Measurements from ENCODE around the gene CARMIL1. TPM values are rescaled to one million over a fixed set of nuclear protein-coding genes. Genes with fewer than 3 reads are reported as not detected.

CARMIL1 gene
- total RNA-seq, 1 experiment from 2014 or later: 23.6 TPM

GRCh38 chr6:25359891-25360290, 80.7 kb downstream of the CARMIL1 start:
- Histone ChIP-seq H3K4ac (ENCODE audit: low read depth, low read length) (no peak overlapping the region), H3K4me2 (ENCODE audit: insufficient read depth, insufficient read length, low read length) (no peak overlapping the region), H2BK20ac (ENCODE audit: low read depth, low read length, poor library complexity, severe bottlenecking) (no peak overlapping the region), H3K23me2 (ENCODE audit: insufficient read length, low read depth, low read length, poor library complexity, severe bottlenecking) (no peaks in the 10 kb centered on the region), H2AFZ (ENCODE audit: low read length) (no peak overlapping the region), H3K18ac (ENCODE audit: insufficient read length, low read depth, low read length) (no peak overlapping the region), H3K23ac (ENCODE audit: insufficient read length, low read depth, low read length) (no peak overlapping the region), H3K9ac (ENCODE audit: extremely low read depth, insufficient read length, low read length) (no peak overlapping the region), H3K4me1 (ENCODE audit: insufficient read depth, low read length) (peaks cover 6% of the 10 kb centered on the region; the same call in 1 of the 2 replicates), H2AK5ac (ENCODE audit: insufficient read length, low read length) (no peak overlapping the region), H3K56ac (ENCODE audit: insufficient read length, low read depth, low read length) (no peak overlapping the region), H3K27me3 (ENCODE audit: insufficient read depth, low read length) (no peaks in the 10 kb centered on the region), H3K9me3 (ENCODE audit: control insufficient read depth, low read depth, low read length) (no peaks in the 10 kb centered on the region), H2BK5ac (ENCODE audit: insufficient read length, low read length) (no peak overlapping the region), H3K27ac (ENCODE audit: insufficient read length, low read depth, low read length) (no peak overlapping the region), H3K14ac (ENCODE audit: insufficient read depth, low read length) (no peak overlapping the region), H2BK12ac (ENCODE audit: insufficient read length, low read depth, low read length) (no peak overlapping the region), H4K20me1 (ENCODE audit: control insufficient read depth, insufficient read depth, insufficient read length) (no peaks in the 10 kb centered on the region), H4K91ac (ENCODE audit: insufficient read length, low read depth, low read length) (no peak overlapping the region), H4K5ac (ENCODE audit: insufficient read length, low read depth, low read length) (no peak overlapping the region), H3K79me1 (ENCODE audit: insufficient read depth, low read depth, low read length, poor library complexity, severe bottlenecking) (no peaks in the 10 kb centered on the region), H2BK15ac (ENCODE audit: low read depth, low read length) (no peak overlapping the region), H3K79me2 (ENCODE audit: insufficient read depth, low read length) (peaks cover 2% of the 10 kb centered on the region; the same call in 1 of the 2 replicates), H3T11ph (ENCODE audit: low read length) (no peak overlapping the region), H2BK120ac (ENCODE audit: low read depth, low read length, poor library complexity, severe bottlenecking) (no peak overlapping the region), H4K8ac (replicated peaks; ENCODE audit: insufficient read length, low read depth, low read length) (no peak overlapping the region)
- Mint-ChIP-seq H3K4me1 (peaks cover 31 to 32% of the 10 kb centered on the region in 2 experiments), H3K27me3 (ENCODE audit: low read depth) (no peaks in the 10 kb centered on the region), H3K27ac (no peak overlapping the region), H3K36me3 (ENCODE audit: insufficient read depth in 1 of 3, low read depth in 3 of 3) (no peaks in the 10 kb centered on the region), H3K9me3 (no peaks in the 10 kb centered on the region), H3K4me3 (no peak overlapping the region)
- no peak for TF ChIP-seq CTCF (conservative IDR thresholded peaks at IDR 0.05)
- WGBS (ENCODE audit: extremely low coverage, insufficient read length, low lambda C conversion rate): no CpG with 5 or more reads among the region's 2 CpGs
- DNase-seq: no peak

All from H9 (cell line).